Bronchial epithelial cell (primary cell): Measurements from ENCODE around the gene PCDHGA7. TPM values are rescaled to one million over a fixed set of nuclear protein-coding genes. Genes with fewer than 3 reads are reported as not detected.
A peak's percentile ranks its signal among the peaks of the same experiment; 100 is the strongest.
"Not testable (repeated sequence)": the region's sequence is repeated elsewhere in the genome, so short reads cannot be mapped to it uniquely, and the experiment has no call there.

Experiments used
- DNase-seq: peaks from one replicate; pipeline ENCODE4 v3.0.0-alpha.2; 2010; ENCODE audit warnings: low read depth
- FAIRE-seq: peaks from 2 replicates; lab custom pipeline; 2011; peaks lifted over from hg19 to GRCh38; lab: Jason Lieb, UNC
- H3K27me3 ChIP-seq: 2 replicates; pipeline ENCODE4 v1.5.1; 2011; ENCODE audit warnings: low read length; ENCODE audit not compliant: control insufficient read depth, insufficient read depth
- H3K36me3 ChIP-seq: 2 replicates; pipeline ENCODE4 v1.5.1; 2011; ENCODE audit warnings: low read length; ENCODE audit not compliant: control insufficient read depth, insufficient read depth
- H3K4me3 ChIP-seq: 2 replicates; pipeline ENCODE4 v1.5.1; 2011; ENCODE audit warnings: mild to moderate bottlenecking, low read depth, low read length, control low read depth
- total RNA-seq: library from RNA; depleted of rRNA; stranded (reverse); fragments of >200 nt; gene quantifications from 2 replicates; pipeline ENCODE4 v1.2.1, GENCODE V29; 2014
- TF ChIP-seq, protein P1 (sequence below): IDR thresholded peaks from 2 replicates; pipeline ENCODE4 v1.5.1; 2011; ENCODE audit warnings: mild to moderate bottlenecking, moderate library complexity, low read length, control low read depth, inconsistent platforms; ENCODE audit not compliant: insufficient read depth, severe bottlenecking

Gene PCDHGA7
- total RNA-seq, 1 donor from 2014 or later: under 0.01 TPM

DNA sequence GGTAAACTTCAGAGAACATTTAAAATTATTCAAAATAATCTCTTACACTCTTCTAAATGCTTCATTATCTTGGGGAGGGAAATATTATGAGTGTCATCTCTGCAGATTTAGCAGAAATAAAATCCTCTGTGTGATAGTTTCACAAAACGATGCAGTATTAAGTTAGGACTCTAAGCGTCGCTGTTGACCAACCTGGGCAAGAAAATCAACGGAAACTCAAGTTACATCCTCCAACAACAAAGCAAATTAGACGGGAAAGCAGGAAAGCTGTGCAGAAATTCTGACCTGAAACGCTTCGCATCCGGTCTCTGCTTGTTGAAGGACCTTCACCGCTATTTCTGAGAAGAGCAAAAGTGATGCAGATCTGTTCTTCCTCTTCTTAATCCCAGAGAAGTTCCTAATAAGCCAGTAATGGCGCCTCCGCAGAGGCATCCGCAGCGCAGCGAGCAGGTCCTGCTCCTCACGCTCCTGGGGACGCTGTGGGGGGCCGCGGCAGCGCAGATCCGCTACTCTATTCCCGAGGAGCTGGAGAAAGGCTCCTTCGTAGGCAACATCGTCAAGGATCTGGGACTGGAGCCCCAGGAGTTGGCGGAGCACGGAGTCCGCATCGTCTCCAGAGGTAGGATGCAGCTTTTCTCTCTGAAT lies 8.7 kb upstream of the PCDHGA7 start, which contains the start of gene PCDHGA6:
Gene PCDHGA6 (plus strand): TSS at position 219 of the 645 bp plus-strand sequence. CDS start 193 bp downstream, at position 412.
- DNase-seq: peak; percentile 29
- no peak for FAIRE-seq
- H3K36me3 ChIP-seq: no peaks in the 10 kb centered on the region
- H3K27me3 ChIP-seq: peaks cover 9% of the 10 kb centered on the region
- TF ChIP-seq, protein P1, sequence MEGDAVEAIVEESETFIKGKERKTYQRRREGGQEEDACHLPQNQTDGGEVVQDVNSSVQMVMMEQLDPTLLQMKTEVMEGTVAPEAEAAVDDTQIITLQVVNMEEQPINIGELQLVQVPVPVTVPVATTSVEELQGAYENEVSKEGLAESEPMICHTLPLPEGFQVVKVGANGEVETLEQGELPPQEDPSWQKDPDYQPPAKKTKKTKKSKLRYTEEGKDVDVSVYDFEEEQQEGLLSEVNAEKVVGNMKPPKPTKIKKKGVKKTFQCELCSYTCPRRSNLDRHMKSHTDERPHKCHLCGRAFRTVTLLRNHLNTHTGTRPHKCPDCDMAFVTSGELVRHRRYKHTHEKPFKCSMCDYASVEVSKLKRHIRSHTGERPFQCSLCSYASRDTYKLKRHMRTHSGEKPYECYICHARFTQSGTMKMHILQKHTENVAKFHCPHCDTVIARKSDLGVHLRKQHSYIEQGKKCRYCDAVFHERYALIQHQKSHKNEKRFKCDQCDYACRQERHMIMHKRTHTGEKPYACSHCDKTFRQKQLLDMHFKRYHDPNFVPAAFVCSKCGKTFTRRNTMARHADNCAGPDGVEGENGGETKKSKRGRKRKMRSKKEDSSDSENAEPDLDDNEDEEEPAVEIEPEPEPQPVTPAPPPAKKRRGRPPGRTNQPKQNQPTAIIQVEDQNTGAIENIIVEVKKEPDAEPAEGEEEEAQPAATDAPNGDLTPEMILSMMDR: peak; percentile 36
- H3K4me3 ChIP-seq: peak within 1 kb of the TSS; percentile 19

DNA sequence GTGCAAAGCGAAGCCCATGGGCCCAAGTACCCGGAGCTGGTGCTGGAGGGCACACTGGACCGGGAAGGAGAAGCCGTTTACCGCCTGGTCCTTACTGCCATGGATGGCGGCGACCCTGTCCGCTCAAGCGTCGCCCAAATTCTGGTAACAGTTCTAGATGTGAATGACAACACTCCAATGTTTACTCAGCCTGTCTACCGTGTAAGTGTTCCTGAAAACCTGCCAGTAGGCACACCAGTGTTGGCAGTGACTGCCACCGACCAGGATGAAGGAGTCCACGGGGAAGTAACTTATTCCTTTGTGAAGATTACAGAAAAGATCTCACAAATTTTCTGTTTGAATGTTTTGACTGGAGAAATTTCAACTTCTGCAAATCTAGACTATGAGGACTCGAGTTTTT lies 7.9 kb upstream of the PCDHGA7 start:
- no peak for DNase-seq
- Histone ChIP-seq H3K27me3 (peaks cover 9% of the 10 kb centered on the region), H3K4me3 (no peak overlapping the region), H3K36me3 (no peaks in the 10 kb centered on the region)
- peak; percentile 55 for FAIRE-seq
- TF ChIP-seq, protein P1: no peak

DNA sequence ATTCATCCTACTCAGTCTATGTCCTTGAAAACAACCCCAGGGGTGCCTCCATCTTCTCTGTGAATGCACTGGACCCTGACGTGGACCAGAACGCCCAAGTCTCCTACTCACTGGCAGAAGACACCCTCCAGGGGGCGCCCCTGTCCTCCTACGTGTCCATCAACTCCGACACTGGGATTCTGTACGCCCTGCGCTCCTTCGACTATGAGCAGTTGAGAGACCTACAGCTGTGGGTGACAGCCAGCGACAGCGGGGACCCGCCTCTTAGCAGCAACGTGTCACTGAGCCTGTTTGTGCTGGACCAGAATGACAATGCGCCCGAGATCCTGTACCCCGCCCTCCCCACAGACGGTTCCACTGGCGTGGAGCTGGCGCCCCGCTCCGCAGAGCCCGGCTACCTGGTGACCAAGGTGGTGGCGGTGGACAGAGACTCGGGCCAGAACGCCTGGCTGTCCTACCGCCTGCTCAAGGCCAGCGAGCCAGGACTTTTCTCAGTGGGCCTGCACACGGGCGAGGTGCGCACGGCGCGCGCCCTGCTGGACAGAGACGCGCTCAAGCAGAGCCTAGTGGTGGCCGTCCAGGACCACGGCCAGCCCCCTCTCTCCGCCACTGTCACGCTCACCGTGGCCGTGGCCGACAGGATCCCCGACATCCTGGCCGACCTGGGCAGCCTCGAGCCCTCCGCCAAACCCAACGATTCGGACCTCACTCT lies 6.9 kb upstream of the PCDHGA7 start:
- not testable (repeated sequence) for H3K4me3 ChIP-seq, DNase-seq, H3K27me3 ChIP-seq, FAIRE-seq, H3K36me3 ChIP-seq

DNA sequence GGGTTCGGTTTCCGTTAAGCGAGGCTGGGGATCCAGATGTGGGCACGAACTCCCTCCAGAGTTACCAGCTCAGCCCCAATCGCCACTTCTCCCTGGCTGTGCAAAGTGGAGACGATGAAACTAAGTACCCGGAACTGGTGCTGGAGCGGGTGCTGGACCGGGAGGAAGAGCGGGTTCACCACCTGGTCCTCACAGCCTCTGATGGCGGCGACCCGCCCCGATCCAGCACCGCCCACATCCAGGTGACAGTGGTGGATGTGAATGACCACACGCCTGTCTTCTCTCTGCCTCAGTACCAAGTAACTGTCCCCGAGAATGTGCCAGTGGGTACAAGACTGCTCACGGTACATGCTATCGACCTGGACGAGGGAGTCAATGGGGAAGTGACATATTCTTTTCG lies 803 bp downstream of the PCDHGA7 start:
- Histone ChIP-seq H3K36me3 (no peaks in the 10 kb centered on the region), H3K4me3 (no peak overlapping the region), H3K27me3 (no peaks in the 10 kb centered on the region)
- FAIRE-seq (no peak), DNase-seq (no peak)
- TF ChIP-seq, protein P1: no peak

DNA sequence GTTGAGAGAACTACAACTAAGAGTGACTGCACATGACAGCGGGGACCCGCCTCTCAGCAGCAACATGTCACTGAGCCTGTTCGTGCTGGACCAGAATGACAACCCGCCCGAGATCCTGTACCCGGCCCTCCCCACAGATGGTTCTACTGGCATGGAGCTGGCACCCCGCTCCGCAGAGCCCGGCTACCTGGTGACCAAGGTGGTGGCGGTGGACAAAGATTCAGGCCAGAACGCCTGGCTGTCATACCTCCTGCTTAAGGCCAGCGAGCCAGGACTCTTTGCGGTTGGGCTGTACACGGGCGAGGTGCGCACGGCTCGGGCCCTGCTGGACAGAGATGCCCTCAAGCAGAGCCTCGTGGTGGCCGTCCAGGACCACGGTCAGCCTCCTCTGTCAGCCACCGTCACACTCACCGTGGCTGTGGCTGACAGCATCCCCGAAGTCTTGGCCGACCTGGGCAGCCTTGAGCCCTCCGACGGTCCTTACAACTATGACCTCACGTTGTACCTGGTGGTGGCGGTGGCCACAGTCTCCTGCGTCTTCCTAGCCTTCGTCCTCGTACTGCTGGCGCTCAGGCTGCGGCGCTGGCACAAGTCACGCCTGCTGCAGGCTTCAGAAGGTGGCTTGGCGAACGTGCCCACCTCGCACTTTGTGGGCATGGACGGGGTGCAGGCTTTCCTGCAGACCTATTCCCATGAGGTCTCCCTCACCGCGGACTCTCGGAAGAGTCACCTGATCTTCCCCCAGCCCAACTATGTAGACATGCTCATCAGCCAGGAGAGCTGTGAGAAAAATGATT lies 2.1 kb downstream of the PCDHGA7 start:
- no peak for FAIRE-seq
- TF ChIP-seq, protein P1: no peak
- Histone ChIP-seq H3K27me3 (no peaks in the 10 kb centered on the region), H3K36me3 (no peaks in the 10 kb centered on the region), H3K4me3 (no peak overlapping the region)
- DNase-seq: no peak
